K562 (cell line): Measurements from ENCODE around the gene GRIK1. TPM values are rescaled to one million over a fixed set of nuclear protein-coding genes. Genes with fewer than 3 reads are reported as not detected.

Experiments used
- ATAC-seq: fragments of 200-7000 bp; cut with Tn5 transposase; 3 replicates; pipeline ENCODE4 v1.9.1; 2020; ENCODE audit warnings: moderate library complexity
- BruUV-seq: library from RNA; stranded (reverse); fragments of 400-500 nt; replicated peaks from 2 replicates; lab custom pipeline; 2021; lab: Mats Ljungman, UMichigan
- CTCF ChIA-PET: fragments of 300-600 bp; formaldehyde crosslinking; extraction: SDS; loops from one replicate; lab custom pipeline; 2021; ENCODE audit warnings: low intra/inter-chr PET ratio; lab: Yijun Ruan, JAX
- POLR2A ChIA-PET: fragments of 300-600, 350-650 bp; sonication (Branson Sonifier 250); formaldehyde crosslinking; extraction: SDS; loops from one replicate; lab custom pipeline; 2021; ENCODE audit warnings: antibody characterized with exemption, inconsistent platforms; lab: Yijun Ruan, JAX
- DNase-seq, 4 experiments: peaks; one replicate each; pipeline versions ENCODE4 v3.0.0 to v3.0.0-alpha.2; 2011 to 2018; ENCODE audit warnings: low spot score in 3 of 4, mixed read lengths in 3 of 4; ENCODE audit errors: extremely low read depth in 1 of 4
- FAIRE-seq: peaks from 2 replicates; lab custom pipeline; 2011; peaks lifted over from hg19 to GRCh38; lab: Jason Lieb, UNC
- H2AFZ ChIP-seq: 2 replicates; pipeline ENCODE4 v1.6.0; 2011; ENCODE audit warnings: low read depth, low read length, control low read depth, inconsistent platforms
- H3K27ac ChIP-seq: fragments of 200-600 bp; 3 replicates; pipeline ENCODE4 v1.8.0; 2011; ENCODE audit warnings: low read depth, mild to moderate bottlenecking, control low read depth, inconsistent platforms, low read length, moderate library complexity, mixed read lengths; ENCODE audit errors: extremely low read depth
- H3K27me3 ChIP-seq, 2 experiments: fragments of 300-600 bp in 1 of 2; 2 replicates in 1 of 2; 3 replicates in 1 of 2; pipeline versions ENCODE4 v1.6.0 to v1.8.0; 2011; ENCODE audit warnings: inconsistent platforms in 2 of 2, low read length in 2 of 2, mild to moderate bottlenecking in 1 of 2, mixed read lengths in 1 of 2, moderate library complexity in 1 of 2; ENCODE audit not compliant: control insufficient read depth in 2 of 2, insufficient read depth in 2 of 2
- H3K36me3 ChIP-seq: fragments of 300-600 bp; 3 replicates; pipeline ENCODE4 v1.8.0; 2011; ENCODE audit warnings: mild to moderate bottlenecking, low read length, inconsistent platforms; ENCODE audit not compliant: control insufficient read depth, insufficient read depth
- H3K4me1 ChIP-seq, 2 experiments: fragments of 200-600 bp in 1 of 2; replicated peaks in 1 of 2; 2 replicates in 1 of 2; 3 replicates in 1 of 2; pipeline versions ENCODE4 v1.5.1 to v1.8.0; 2011; ENCODE audit warnings: inconsistent platforms in 2 of 2, low read length in 2 of 2, mild to moderate bottlenecking in 1 of 2, mixed read lengths in 1 of 2, moderate library complexity in 1 of 2; ENCODE audit not compliant: control insufficient read depth in 2 of 2, insufficient read depth in 2 of 2
- H3K4me2 ChIP-seq: 2 replicates; pipeline ENCODE4 v1.6.1; 2011; ENCODE audit warnings: low read length, control low read depth, inconsistent platforms, mixed read lengths; ENCODE audit not compliant: insufficient read depth
- H3K4me3 ChIP-seq: fragments of 200-600 bp; sonication (generic), shearing (Covaris generic); 2 replicates; pipeline ENCODE4 v1.5.1; 2016; ENCODE audit warnings: control low read depth, inconsistent platforms
- H3K79me2 ChIP-seq: fragments of 200-600 bp; 3 replicates; pipeline ENCODE4 v1.8.0; 2011; ENCODE audit warnings: low read length, inconsistent platforms; ENCODE audit not compliant: control insufficient read depth, insufficient read depth
- H3K9ac ChIP-seq, 2 experiments: 2 replicates each; pipeline versions ENCODE4 v1.6.0 to v1.6.1; 2011; ENCODE audit warnings: low read depth in 2 of 2, low read length in 2 of 2, control low read depth in 1 of 2, inconsistent platforms in 1 of 2, mild to moderate bottlenecking in 1 of 2, mixed read lengths in 1 of 2; ENCODE audit not compliant: insufficient read depth in 1 of 2
- H3K9me1 ChIP-seq: one replicate; pipeline ENCODE4 v1.6.0; 2011; ENCODE audit warnings: inconsistent platforms, mild to moderate bottlenecking, low read length, moderate library complexity; ENCODE audit not compliant: control insufficient read depth, insufficient read depth
- H3K9me3 ChIP-seq: replicated peaks from 2 replicates; pipeline ENCODE4 v1.5.1; 2011; ENCODE audit warnings: low read depth, low read length, inconsistent platforms; ENCODE audit not compliant: control insufficient read depth, insufficient read depth
- H4K20me1 ChIP-seq: replicated peaks from 2 replicates; pipeline ENCODE4 v1.6.1; 2011; ENCODE audit warnings: low read length, inconsistent platforms, mixed read lengths; ENCODE audit not compliant: control insufficient read depth, insufficient read depth
- ATF6 ChIP-seq: sonication (generic); formaldehyde crosslinking; IDR thresholded peaks from 2 replicates; pipeline ENCODE4 v1.4.0; 2020; ENCODE audit warnings: mild to moderate bottlenecking, missing genetic modification reagents
- ELK3 ChIP-seq: fragments of 450-650 bp; formaldehyde crosslinking; IDR thresholded peaks from 2 replicates; pipeline ENCODE4 v1.4.0; 2020; ENCODE audit warnings: mild to moderate bottlenecking
- FOS ChIP-seq: IDR thresholded peaks from 3 replicates; pipeline ENCODE4 v1.6.1; 2011; ENCODE audit not compliant: insufficient read length; ENCODE audit errors: extremely low read depth
- GABPB1 ChIP-seq: sonication (generic); formaldehyde crosslinking; IDR thresholded peaks from 2 replicates; pipeline ENCODE4 v1.8.0; 2022; ENCODE audit warnings: mild to moderate bottlenecking, missing genetic modification reagents
- IRF9 ChIP-seq: fragments of 450-650 bp; IDR thresholded peaks from 2 replicates; pipeline ENCODE4 v1.6.1; 2016; ENCODE audit warnings: missing biosample characterization, missing genetic modification characterization
- MTA3 ChIP-seq: fragments of 450-650 bp; formaldehyde crosslinking; IDR thresholded peaks from 2 replicates; pipeline ENCODE4 v1.6.1; 2017; ENCODE audit warnings: mild to moderate bottlenecking, borderline replicate concordance
- MYNN ChIP-seq, 2 experiments: sonication (generic); formaldehyde crosslinking in 1 of 2; IDR thresholded peaks; 2 replicates each; pipeline versions ENCODE4 v1.5.0 to v1.6.1; 2016 to 2020; ENCODE audit warnings: antibody characterized with exemption in 1 of 2, missing genetic modification reagents in 1 of 2
- POLR2A ChIP-seq: fragments of 450-650 bp; conservative IDR thresholded peaks from 2 replicates; pipeline ENCODE4 v1.6.1; 2016
- SMARCA4 ChIP-seq: fragments of 450-650 bp; IDR thresholded peaks from 2 replicates; pipeline ENCODE4 v1.6.1; 2016
- SRSF3 ChIP-seq: fragments of 200-400 bp; formaldehyde crosslinking; IDR thresholded peaks from 2 replicates; pipeline ENCODE4 v1.6.1; 2016; ENCODE audit warnings: mild to moderate bottlenecking, low read length, moderate library complexity; ENCODE audit not compliant: insufficient read depth
- THRA ChIP-seq: fragments of 450-650 bp; IDR thresholded peaks from 2 replicates; pipeline ENCODE4 v1.6.1; 2017; ENCODE audit warnings: mild to moderate bottlenecking, moderate library complexity
- VEZF1 ChIP-seq: fragments of 200-800 bp; sonication (Bioruptor generic); IDR thresholded peaks from 2 replicates; pipeline ENCODE4 v1.6.1; 2017; ENCODE audit warnings: missing genetic modification characterization, missing compliant biosample characterization
- WGBS: fragments of 100-300 bp; shearing (Covaris generic); methylation state at CpG from one replicate; pipeline ENCODE4 v1.1.6; 2016; ENCODE audit warnings: low coverage, mixed read lengths; ENCODE audit not compliant: insufficient coverage; ENCODE audit errors: missing lambda C conversion rate; 5-methylcytosine and 5-hydroxymethylcytosine counted together
- in situ Hi-C: fragments of 300-500 bp; cut with MboI; formaldehyde crosslinking; loops from 4 replicates; pipeline ENCODE4 v1.15.0; 2018; ENCODE audit warnings: inconsistent platforms, mixed read lengths
- intact Hi-C: fragments of 100-400 bp; cut with micrococcal nuclease; formaldehyde crosslinking; loops from 2 replicates; pipeline ENCODE4 v1.14.2; 2022
- polyA plus RNA-seq, 8 experiments: library from polyadenylated mRNA; depleted of rRNA in 4 of 8; stranded (reverse) in 5 of 8; unstranded in 3 of 8; fragments of >200 nt; fragmentation: Nextera tagmentation in 2 of 8; fragmentation: Illumina TruSeq in 1 of 8; extraction: Ambion mirVana in 2 of 8; extraction: Trizol in 1 of 8; gene quantifications; 2 replicates each; pipeline versions ENCODE4 v1.2.1 to v1.2.3, GENCODE V29; 2011 to 2014; ENCODE audit warnings: inconsistent platforms in 1 of 8, missing spikeins in 1 of 8
- total RNA-seq, 7 experiments: library from RNA; depleted of rRNA in 6 of 7; stranded (reverse); fragments of >200 nt in 6 of 7; fragmentation: Illumina TruSeq in 2 of 7; extraction: Trizol in 2 of 7; gene quantifications; 2 replicates each; pipeline versions ENCODE4 v1.2.1 to v1.2.3, GENCODE V29; 2011 to 2021; ENCODE audit warnings: low replicate concordance in 1 of 7

Gene GRIK1
- total and polyA plus RNA-seq, 9 of the 15 experiments (the other 6 are each of a cell fraction or from before 2014, with no cell fraction given) = 0.17 to 2.8 (median 0.53) TPM

GRCh38 chr21:29719521-29719920 is 220.3 kb downstream of the GRIK1 start (continued):
- TF ChIP-seq THRA = no peak
- no peak for TF ChIP-seq IRF9 (tag)

GRCh38 chr21:29718081-29718815 is 221.5 kb downstream of the GRIK1 start:
- no peak overlapping the region for H3K4me2 ChIP-seq
- no peak overlapping the region for H3K9ac ChIP-seq
- H3K4me1 ChIP-seq = no peaks in the 10 kb centered on the region
- BruUV-seq = no TSS peak
- FAIRE-seq (no peak), ATAC-seq (no peak), DNase-seq (no peak)
- no peak overlapping the region for H3K27ac ChIP-seq
- no peaks in the 10 kb centered on the region for H4K20me1 ChIP-seq
- H3K9me3 ChIP-seq = peaks cover 6% of the 10 kb centered on the region; the same call in 1 of the 2 replicates
- H3K9me1 ChIP-seq = no peaks in the 10 kb centered on the region
- H3K79me2 ChIP-seq = no peaks in the 10 kb centered on the region
- H3K27me3 ChIP-seq = no peaks in the 10 kb centered on the region
- TF ChIP-seq MYNN (IDR thresholded peaks at IDR 0.05) (no peak), MYNN (CRISPR knock-in tag; IDR thresholded peaks at IDR 0.05) (no peak), MTA3 (no peak), GABPB1 (no peak), SMARCA4 (no peak), ATF6 (CRISPR knock-in tag) (no peak), POLR2A (no peak), VEZF1 (CRISPR knock-in tag) (no peak), SRSF3 (no peak), ELK3 (CRISPR knock-in tag) (no peak), FOS (no peak)
- H3K36me3 ChIP-seq = no peaks in the 10 kb centered on the region
- H2AFZ ChIP-seq = no peak overlapping the region
- in situ Hi-C loops = no loop called here
- CTCF ChIA-PET = no interaction called here
- H3K4me3 ChIP-seq = no peak overlapping the region
- 71% methylated on average over 3 of the region's 3 CpGs for WGBS
- intact Hi-C loops = no loop called here
- POLR2A ChIA-PET = interaction anchor here (0.6 kb wide), 1 partner anchor 345 kb away, joined by 3 read pairs; no protein-coding TSS in a partner anchor
